GM19468 (cell line): Measurements from ENCODE around the gene IL17F.

Experiments
- ATAC-seq: cut with Tn5 transposase; IDR thresholded peaks from one replicate; pipeline ENCODE4 v1.9.1; 2021; ENCODE audit warnings: mild to moderate bottlenecking, moderate library complexity, moderate number of reproducible peaks; ENCODE audit not compliant: unreplicated experiment; ENCODE audit errors: extremely low read depth

The IL17F gene

GRCh38 chr6:52244400-52244799, at the start of gene IL17F:
Gene IL17F, minus strand, starts transcription at chr6:52244500. Its CDS starts 71 bp downstream, at chr6:52244429.
- no peak for ATAC-seq

- ATAC-seq = no peak
These were observed 48.8 kb upstream of the IL17F start for GRCh38 chr6:52293067-52293466.

GRCh38 chr6:52288841-52289240, 44.5 kb upstream of the IL17F start:
- ATAC-seq = no peak

GRCh38 chr6:52288216-52288615, 43.9 kb upstream of the IL17F start:
- no peak for ATAC-seq

- no peak for ATAC-seq
These were observed 42.6 kb upstream of the IL17F start for GRCh38 chr6:52286798-52287432.

GRCh38 chr6:52285177-52286068, 41.1 kb upstream of the IL17F start:
- no peak for ATAC-seq

- peak; percentile 97 for ATAC-seq
These were observed 40.3 kb upstream of the IL17F start, which contains the start of gene MCM3 for GRCh38 chr6:52284460-52285176. Gene MCM3, minus strand, starts transcription at chr6:52284742. Its CDS starts 68 bp downstream, at chr6:52284674.

- ATAC-seq = no peak
These were observed 39.8 kb upstream of the IL17F start for GRCh38 chr6:52284131-52284459.

GRCh38 chr6:52283111-52283510, 38.8 kb upstream of the IL17F start:
- ATAC-seq = no peak

GRCh38 chr6:52276130-52276529, 31.8 kb upstream of the IL17F start:
- ATAC-seq = no peak

- no peak for ATAC-seq
These were observed 27.7 kb upstream of the IL17F start for GRCh38 chr6:52271852-52272460.

GRCh38 chr6:52263709-52264540, 19.6 kb upstream of the IL17F start:
- peak; percentile 47 for ATAC-seq

- ATAC-seq = no peak
These were observed 18.5 kb upstream of the IL17F start for GRCh38 chr6:52262620-52263344.

GRCh38 chr6:52261229-52261628, 16.9 kb upstream of the IL17F start:
- no peak for ATAC-seq

- ATAC-seq = no peak
These were observed 16.3 kb upstream of the IL17F start for GRCh38 chr6:52260634-52261033.

- no peak for ATAC-seq
These were observed 11.1 kb upstream of the IL17F start for GRCh38 chr6:52255434-52255833.

- ATAC-seq = no peak
These were observed 10.6 kb upstream of the IL17F start for GRCh38 chr6:52254731-52255378.

GRCh38 chr6:52253494-52253893, 9.2 kb upstream of the IL17F start:
- no peak for ATAC-seq

GRCh38 chr6:52251113-52251512, 6.8 kb upstream of the IL17F start:
- ATAC-seq = no peak
